Activated CD4-positive, alpha-beta memory T cell treated with anti-CD3 and anti-CD28 coated beads for 36 hours (primary cell): ENCODE data around the gene TBC1D5. TPM values are rescaled to one million over a fixed set of nuclear protein-coding genes. Genes with fewer than 3 reads are reported as not detected.

ENCODE experiments used
- CTCF ChIA-PET: fragments of 350-600 bp; sonication (Branson Sonifier 250); formaldehyde crosslinking; loops from one replicate; lab custom pipeline; 2021; ENCODE audit warnings: antibody characterized with exemption, inconsistent platforms; lab: Charles Lee
- POLR2A ChIA-PET: fragments of 350-600 bp; sonication (Branson Sonifier 250); formaldehyde crosslinking; loops from one replicate; lab custom pipeline; 2021; ENCODE audit warnings: antibody characterized with exemption; lab: Charles Lee
- DNase-seq: peaks from one replicate; pipeline ENCODE4 v3.0.0-alpha.2; 2020
- H3K27ac Mint-ChIP-seq: one replicate; pipeline ENCODE4 v1.8.0; 2021; ENCODE audit warnings: mixed read lengths
- H3K27me3 Mint-ChIP-seq: one replicate; pipeline ENCODE4 v1.8.0; 2021; ENCODE audit warnings: mixed read lengths
- H3K36me3 Mint-ChIP-seq: one replicate; pipeline ENCODE4 v1.8.0; 2021; ENCODE audit warnings: mixed read lengths
- H3K4me1 Mint-ChIP-seq: one replicate; pipeline ENCODE4 v1.8.0; 2021; ENCODE audit warnings: low read depth, mixed read lengths
- H3K4me3 Mint-ChIP-seq: one replicate; pipeline ENCODE4 v1.8.0; 2021; ENCODE audit warnings: mild to moderate bottlenecking, mixed read lengths
- H3K9me3 Mint-ChIP-seq: one replicate; pipeline ENCODE4 v1.8.0; 2021; ENCODE audit warnings: mixed read lengths
- intact Hi-C: fragments of 100-400 bp; cut with micrococcal nuclease; formaldehyde crosslinking; loops from one replicate; pipeline ENCODE4 v1.15.1; 2023
- total RNA-seq, 2 experiments: library from RNA; stranded (reverse); gene quantifications; one replicate each; pipeline ENCODE4 v1.2.3, GENCODE V29; 2021

The TBC1D5 gene
- total RNA-seq, 2 experiments from 2014 or later: 49.2 to 53.7 TPM

GRCh38 chr3:17232442-17232841, 510.0 kb downstream of the TBC1D5 start:
- Mint-ChIP-seq H3K4me3 (no peak overlapping the region), H3K36me3 (peaks cover 2% of the 10 kb centered on the region), H3K27ac (no peak overlapping the region), H3K9me3 (no peaks in the 10 kb centered on the region), H3K4me1 (peaks cover 21% of the 10 kb centered on the region), H3K27me3 (no peaks in the 10 kb centered on the region)
- DNase-seq: no peak
- intact Hi-C loops: loop anchor here (5.0 to 10.0 kb wide), 3 partner anchors 145 to 948 kb away; no protein-coding TSS in a partner anchor
- CTCF ChIA-PET: interaction anchor here (0.8 to 8.3 kb wide), 11 partner anchors 25 to 636 kb away, joined by 3 to 79 read pairs (median 4); partner anchors contain the start of gene PLCL2
- POLR2A ChIA-PET: no interaction called here

- no peak for DNase-seq
- H3K27me3 Mint-ChIP-seq: no peaks in the 10 kb centered on the region
- H3K27ac Mint-ChIP-seq: no peak overlapping the region
- H3K36me3 Mint-ChIP-seq: peaks cover 2% of the 10 kb centered on the region
- H3K4me3 Mint-ChIP-seq: no peak overlapping the region
- CTCF ChIA-PET: interaction anchor here (0.6 to 8.3 kb wide), 11 partner anchors 43 to 635 kb away, joined by 3 to 79 read pairs (median 4); partner anchors contain the start of gene PLCL2
- no peaks in the 10 kb centered on the region for H3K9me3 Mint-ChIP-seq
- H3K4me1 Mint-ChIP-seq: peaks cover 21% of the 10 kb centered on the region
- POLR2A ChIA-PET: no interaction called here
- intact Hi-C loops: loop anchor here (5.0 to 10.0 kb wide), 3 partner anchors 144 to 947 kb away; no protein-coding TSS in a partner anchor
Measured at GRCh38 chr3:17231537-17232261, 510.7 kb downstream of the TBC1D5 start.

- Mint-ChIP-seq H3K27me3 (no peaks in the 10 kb centered on the region), H3K4me3 (no peak overlapping the region), H3K4me1 (no peaks in the 10 kb centered on the region), H3K27ac (no peak overlapping the region), H3K9me3 (no peaks in the 10 kb centered on the region), H3K36me3 (peaks cover 2% of the 10 kb centered on the region)
- no peak for DNase-seq
- intact Hi-C loops: no loop called here
- ChIA-PET POLR2A (no interaction called here), CTCF (interaction anchor here (0.7 to 1.1 kb wide), 2 partner anchors 420 to 625 kb away, joined by 3 read pairs; no protein-coding TSS in a partner anchor)
Measured at GRCh38 chr3:17227472-17227871, 515.0 kb downstream of the TBC1D5 start.

GRCh38 chr3:17221529-17221928, 520.9 kb downstream of the TBC1D5 start:
- ChIA-PET CTCF (no interaction called here), POLR2A (no interaction called here)
- H3K27ac Mint-ChIP-seq: no peak overlapping the region
- H3K9me3 Mint-ChIP-seq: no peaks in the 10 kb centered on the region
- H3K27me3 Mint-ChIP-seq: no peaks in the 10 kb centered on the region
- H3K4me1 Mint-ChIP-seq: no peaks in the 10 kb centered on the region
- H3K36me3 Mint-ChIP-seq: peaks cover 17% of the 10 kb centered on the region
- intact Hi-C loops: no loop called here
- H3K4me3 Mint-ChIP-seq: no peak overlapping the region
- no peak for DNase-seq

DNA sequence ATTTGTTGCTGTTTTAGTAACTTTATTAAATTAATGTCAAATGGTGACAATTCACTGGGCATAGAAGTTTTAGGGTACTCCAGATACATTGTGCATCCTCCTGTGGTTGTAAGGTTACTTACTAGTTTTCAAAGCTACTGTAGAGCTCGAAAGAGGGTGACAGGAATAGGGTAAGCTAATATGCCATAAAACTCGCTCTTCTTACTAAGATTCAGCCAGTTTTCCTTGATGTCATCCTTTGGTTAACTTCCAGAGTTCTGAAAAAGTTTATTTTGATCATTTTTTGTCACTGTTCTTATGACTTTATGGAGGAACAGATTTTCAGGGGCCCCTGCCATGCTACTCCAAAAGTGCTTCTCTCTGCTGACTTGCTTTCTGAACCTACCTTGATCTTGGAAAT, 522.8 kb downstream of the TBC1D5 start:
- POLR2A ChIA-PET: no interaction called here
- Mint-ChIP-seq H3K4me1 (no peaks in the 10 kb centered on the region), H3K4me3 (no peak overlapping the region), H3K9me3 (no peaks in the 10 kb centered on the region), H3K36me3 (peaks cover 17% of the 10 kb centered on the region), H3K27ac (no peak overlapping the region), H3K27me3 (no peaks in the 10 kb centered on the region)
- CTCF ChIA-PET: no interaction called here
- no peak for DNase-seq
- intact Hi-C loops: no loop called here

DNA sequence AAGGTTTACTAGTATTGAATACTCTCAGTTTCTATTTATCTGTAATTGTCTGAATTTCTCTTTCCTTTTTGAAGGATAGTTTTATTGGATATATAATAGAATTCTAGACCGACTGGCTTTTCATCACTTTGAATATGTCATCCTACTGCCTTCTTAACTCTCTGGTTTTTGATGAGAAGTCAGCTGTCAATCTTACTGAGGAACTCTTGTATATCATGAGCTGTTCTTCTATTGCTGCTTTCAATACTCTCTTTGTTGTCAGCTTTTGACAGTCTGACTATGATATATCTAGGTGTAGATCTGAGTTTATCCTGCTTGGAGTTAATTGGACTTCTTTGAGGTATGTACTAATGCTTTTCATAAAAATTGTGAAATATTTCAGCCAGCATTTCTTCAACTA, 523.8 kb downstream of the TBC1D5 start:
- POLR2A ChIA-PET: no interaction called here
- Mint-ChIP-seq H3K4me1 (no peaks in the 10 kb centered on the region), H3K36me3 (peaks cover 20% of the 10 kb centered on the region), H3K9me3 (no peaks in the 10 kb centered on the region), H3K27me3 (no peaks in the 10 kb centered on the region), H3K4me3 (no peak overlapping the region), H3K27ac (no peak overlapping the region)
- no peak for DNase-seq
- intact Hi-C loops: no loop called here
- CTCF ChIA-PET: interaction anchor here (0.7 kb wide), 1 partner anchor 182 kb away, joined by 3 read pairs; no protein-coding TSS in a partner anchor

- peaks cover 20% of the 10 kb centered on the region for H3K36me3 Mint-ChIP-seq
- ChIA-PET POLR2A (no interaction called here), CTCF (no interaction called here)
- H3K9me3 Mint-ChIP-seq: no peaks in the 10 kb centered on the region
- H3K27ac Mint-ChIP-seq: no peak overlapping the region
- no peaks in the 10 kb centered on the region for H3K27me3 Mint-ChIP-seq
- no peak overlapping the region for H3K4me3 Mint-ChIP-seq
- intact Hi-C loops: no loop called here
- no peak for DNase-seq
- H3K4me1 Mint-ChIP-seq: no peaks in the 10 kb centered on the region
Measured at GRCh38 chr3:17217588-17217987, 524.8 kb downstream of the TBC1D5 start.

GRCh38 chr3:17213102-17213501, 529.3 kb downstream of the TBC1D5 start:
- ChIA-PET POLR2A (no interaction called here), CTCF (interaction anchor here (0.7 kb wide), 1 partner anchor 980 kb away, joined by 3 read pairs; no protein-coding TSS in a partner anchor)
- H3K4me1 Mint-ChIP-seq: no peaks in the 10 kb centered on the region
- H3K27me3 Mint-ChIP-seq: no peaks in the 10 kb centered on the region
- intact Hi-C loops: no loop called here
- DNase-seq: no peak
- H3K9me3 Mint-ChIP-seq: no peaks in the 10 kb centered on the region
- peaks cover 9% of the 10 kb centered on the region for H3K36me3 Mint-ChIP-seq
- no peak overlapping the region for H3K4me3 Mint-ChIP-seq
- H3K27ac Mint-ChIP-seq: no peak overlapping the region

DNA sequence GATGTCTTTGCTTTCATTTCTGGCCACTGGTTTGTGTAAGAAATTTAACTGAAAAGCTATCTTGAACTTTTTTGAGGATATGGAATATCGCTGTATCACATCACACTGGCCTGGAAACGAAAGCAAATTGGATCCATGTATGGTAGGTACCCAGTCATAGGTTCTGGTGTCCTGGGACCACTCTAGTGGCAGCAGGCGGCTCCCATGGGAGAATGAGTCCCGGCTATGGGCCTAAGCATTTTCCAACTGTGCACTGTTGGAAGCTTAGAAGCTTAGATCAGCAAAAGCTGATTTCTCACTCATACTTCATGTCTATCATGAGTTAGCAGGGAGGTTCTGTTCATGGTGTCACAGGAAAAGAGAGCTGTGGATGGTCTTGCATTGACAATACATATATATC, 534.5 kb downstream of the TBC1D5 start:
- intact Hi-C loops: no loop called here
- DNase-seq: no peak
- Mint-ChIP-seq H3K4me1 (no peaks in the 10 kb centered on the region), H3K9me3 (peaks cover 12% of the 10 kb centered on the region), H3K4me3 (no peak overlapping the region), H3K36me3 (peaks cover 29% of the 10 kb centered on the region), H3K27ac (no peak overlapping the region), H3K27me3 (no peaks in the 10 kb centered on the region)
- ChIA-PET POLR2A (no interaction called here), CTCF (interaction anchor here (1.1 kb wide), 1 partner anchor 25 kb away, joined by 3 read pairs; no protein-coding TSS in a partner anchor)

GRCh38 chr3:17207019-17207418, 535.4 kb downstream of the TBC1D5 start:
- Mint-ChIP-seq H3K4me1 (no peaks in the 10 kb centered on the region), H3K27me3 (no peaks in the 10 kb centered on the region), H3K9me3 (peaks cover 22% of the 10 kb centered on the region), H3K36me3 (peaks cover 37% of the 10 kb centered on the region), H3K4me3 (no peak overlapping the region), H3K27ac (no peak overlapping the region)
- no peak for DNase-seq
- ChIA-PET POLR2A (no interaction called here), CTCF (interaction anchor here (1.1 kb wide), 1 partner anchor 26 kb away, joined by 3 read pairs; no protein-coding TSS in a partner anchor)
- intact Hi-C loops: no loop called here

- Mint-ChIP-seq H3K27ac (no peak overlapping the region), H3K9me3 (peaks cover 28% of the 10 kb centered on the region), H3K27me3 (no peaks in the 10 kb centered on the region), H3K4me1 (no peaks in the 10 kb centered on the region), H3K36me3 (peaks cover 44% of the 10 kb centered on the region), H3K4me3 (no peak overlapping the region)
- ChIA-PET CTCF (interaction anchor here (1.3 kb wide), 1 partner anchor 603 kb away, joined by 4 read pairs; no protein-coding TSS in a partner anchor), POLR2A (no interaction called here)
- DNase-seq: no peak
- intact Hi-C loops: no loop called here
Measured at GRCh38 chr3:17204049-17204650, 538.3 kb downstream of the TBC1D5 start.

GRCh38 chr3:17201538-17201937, 540.9 kb downstream of the TBC1D5 start:
- Mint-ChIP-seq H3K4me1 (no peaks in the 10 kb centered on the region), H3K27ac (no peak overlapping the region), H3K27me3 (no peaks in the 10 kb centered on the region), H3K9me3 (peaks cover 28% of the 10 kb centered on the region), H3K4me3 (no peak overlapping the region), H3K36me3 (peaks cover 44% of the 10 kb centered on the region)
- no peak for DNase-seq
- intact Hi-C loops: no loop called here
- ChIA-PET POLR2A (no interaction called here), CTCF (no interaction called here)
